Measurements from ENCODE around the gene ABL1.

Gene ABL1

GRCh38 chr9:130934702-130935647 lies 99.9 kb downstream of the ABL1 start:
- no peak for DNase-seq

GRCh38 chr9:130935648-130936271 lies 100.7 kb downstream of the ABL1 start:
- DNase-seq, result no peak

- DNase-seq, result no peak
These were observed 101.4 kb downstream of the ABL1 start for GRCh38 chr9:130936285-130937117.
